WTC11 (cell line): ENCODE data around the gene ADAM19. TPM values are rescaled to one million over a fixed set of nuclear protein-coding genes. Genes with fewer than 3 reads are reported as not detected.

ENCODE experiments used
- ATAC-seq: fragments of 200-7000 bp; cut with Tn5 transposase; 2 replicates; pipeline ENCODE4 v1.10.0; 2021; ENCODE audit warnings: mild to moderate bottlenecking, moderate library complexity
- CTCF ChIA-PET: fragments of 300-600 bp; sonication (Branson Sonifier 250); formaldehyde crosslinking; loops from one replicate; lab custom pipeline; 2021; ENCODE audit warnings: antibody characterized with exemption; lab: Charles Lee
- POLR2A ChIA-PET: fragments of 350-600 bp; sonication (Branson Sonifier 250); formaldehyde crosslinking; loops from one replicate; lab custom pipeline; 2021; ENCODE audit warnings: antibody characterized with exemption; lab: Charles Lee
- DNase-seq: peaks from one replicate; pipeline ENCODE4 v3.0.0; 2021; ENCODE audit warnings: low spot score
- H3K27ac Mint-ChIP-seq: 2 replicates; pipeline ENCODE4 v1.8.0; 2021; ENCODE audit warnings: mixed read lengths
- H3K27me3 Mint-ChIP-seq: 2 replicates; pipeline ENCODE4 v1.8.0; 2021; ENCODE audit warnings: low read depth, mild to moderate bottlenecking, moderate library complexity, mixed read lengths
- H3K36me3 Mint-ChIP-seq: 2 replicates; pipeline ENCODE4 v1.8.0; 2021; ENCODE audit warnings: mixed read lengths
- H3K4me1 Mint-ChIP-seq: 2 replicates; pipeline ENCODE4 v1.8.0; 2022; ENCODE audit warnings: mixed read lengths
- H3K4me3 Mint-ChIP-seq: 2 replicates; pipeline ENCODE4 v1.8.0; 2021; ENCODE audit warnings: mild to moderate bottlenecking, moderate library complexity, mixed read lengths
- H3K9me3 Mint-ChIP-seq: 2 replicates; pipeline ENCODE4 v1.8.0; 2021; ENCODE audit warnings: mixed read lengths
- E2F1 ChIP-seq: sonication (generic); formaldehyde crosslinking; IDR thresholded peaks from 2 replicates; pipeline ENCODE4 v1.8.0; 2022; ENCODE audit warnings: mild to moderate bottlenecking, missing genetic modification reagents
- ETV6 ChIP-seq: sonication (generic); formaldehyde crosslinking; IDR thresholded peaks from 2 replicates; pipeline ENCODE4 v1.8.1; 2022; ENCODE audit warnings: mild to moderate bottlenecking, missing genetic modification reagents
- HMGA2 ChIP-seq: fragments of 250-450 bp; sonication (Bioruptor Pico); IDR thresholded peaks from 2 replicates; pipeline ENCODE4 v1.4.0; 2021; ENCODE audit warnings: mild to moderate bottlenecking, moderate library complexity
- KAT7 ChIP-seq: sonication (generic); formaldehyde crosslinking; IDR thresholded peaks from 2 replicates; pipeline ENCODE4 v1.8.1; 2023; ENCODE audit warnings: missing genetic modification reagents, mild to moderate bottlenecking, borderline replicate concordance
- MYBL2 ChIP-seq: sonication (generic); formaldehyde crosslinking; IDR thresholded peaks from 2 replicates; pipeline ENCODE4 v1.8.1; 2023; ENCODE audit warnings: mild to moderate bottlenecking, moderate library complexity, missing genetic modification reagents
- OVOL2 ChIP-seq: fragments of 250-450 bp; sonication (Bioruptor Pico); IDR thresholded peaks from 2 replicates; pipeline ENCODE4 v1.9.0; 2021; ENCODE audit warnings: mild to moderate bottlenecking, borderline replicate concordance
- PRRX2 ChIP-seq: fragments of 250-450 bp; sonication (Bioruptor Pico); IDR thresholded peaks from 2 replicates; pipeline ENCODE4 v1.8.0; 2021; ENCODE audit warnings: mild to moderate bottlenecking
- RORB ChIP-seq: fragments of 250-450 bp; sonication (Bioruptor Pico); IDR thresholded peaks from 2 replicates; pipeline ENCODE4 v1.9.0; 2021; ENCODE audit warnings: mild to moderate bottlenecking
- SOX15 ChIP-seq: fragments of 250-450 bp; sonication (Bioruptor Pico); IDR thresholded peaks from 2 replicates; pipeline ENCODE4 v1.9.0; 2021; ENCODE audit warnings: mild to moderate bottlenecking
- TCF7 ChIP-seq: sonication (generic); formaldehyde crosslinking; IDR thresholded peaks from 2 replicates; pipeline ENCODE4 v1.8.0; 2022; ENCODE audit warnings: mild to moderate bottlenecking, low read depth, missing genetic modification reagents, moderate library complexity
- USF1 ChIP-seq: sonication (generic); formaldehyde crosslinking; IDR thresholded peaks from 2 replicates; pipeline ENCODE4 v1.8.0; 2022; ENCODE audit warnings: mild to moderate bottlenecking, missing genetic modification reagents
- ZBTB21 ChIP-seq: sonication (generic); formaldehyde crosslinking; IDR thresholded peaks from 2 replicates; pipeline ENCODE4 v1.8.1; 2023; ENCODE audit warnings: mild to moderate bottlenecking, missing genetic modification reagents, borderline replicate concordance
- ZNF416 ChIP-seq: fragments of 250-450 bp; sonication (Bioruptor Pico); IDR thresholded peaks from 2 replicates; pipeline ENCODE4 v1.9.0; 2021; ENCODE audit warnings: mild to moderate bottlenecking, inconsistent platforms
- ZNF512 ChIP-seq: sonication (generic); formaldehyde crosslinking; IDR thresholded peaks from 2 replicates; pipeline ENCODE4 v1.8.1; 2022; ENCODE audit warnings: missing genetic modification reagents, borderline replicate concordance
- total RNA-seq: library from RNA; stranded (reverse); gene quantifications from 3 replicates; pipeline ENCODE4 v1.2.3, GENCODE V29; 2021

The ADAM19 gene
- total RNA-seq, 1 experiment from 2014 or later: 28.6 TPM

GRCh38 chr5:157566902-157567489 is 8.6 kb downstream of the ADAM19 start:
- H3K4me3 Mint-ChIP-seq: no peak overlapping the region
- peaks cover 9% of the 10 kb centered on the region for H3K36me3 Mint-ChIP-seq
- POLR2A ChIA-PET: no interaction called here
- no peaks in the 10 kb centered on the region for H3K27me3 Mint-ChIP-seq
- no peaks in the 10 kb centered on the region for H3K9me3 Mint-ChIP-seq
- no peak for DNase-seq
- H3K4me1 Mint-ChIP-seq: peaks cover 38% of the 10 kb centered on the region
- no peak for ATAC-seq
- TF ChIP-seq KAT7 (CRISPR knock-in tag) (no peak), PRRX2 (CRISPR knock-in tag) (no peak)
- TF ChIP-seq, all 79 proteins: peak for 0
- H3K27ac Mint-ChIP-seq: no peak overlapping the region
- CTCF ChIA-PET: interaction anchor here (2.4 kb wide), 1 partner anchor 212 kb away, joined by 4 read pairs; no protein-coding TSS in a partner anchor

GRCh38 chr5:157563929-157564716 is 11.5 kb downstream of the ADAM19 start:
- peaks cover 9% of the 10 kb centered on the region; the same call in 1 of the 2 replicates for H3K36me3 Mint-ChIP-seq
- no peak for TF ChIP-seq SOX15
- TF ChIP-seq, all 79 proteins: peak for 0
- no peaks in the 10 kb centered on the region for H3K9me3 Mint-ChIP-seq
- no peak for DNase-seq
- peak overlapping the region; percentile 75 for H3K27ac Mint-ChIP-seq
- POLR2A ChIA-PET: no interaction called here
- H3K4me1 Mint-ChIP-seq: peaks cover 42% of the 10 kb centered on the region
- no peaks in the 10 kb centered on the region for H3K27me3 Mint-ChIP-seq
- H3K4me3 Mint-ChIP-seq: no peak overlapping the region
- ATAC-seq: no peak
- CTCF ChIA-PET: interaction anchor here (0.5 kb wide), 1 partner anchor 265 kb away, joined by 4 read pairs; no protein-coding TSS in a partner anchor

GRCh38 chr5:157563373-157563928 is 12.1 kb downstream of the ADAM19 start:
- H3K4me1 Mint-ChIP-seq: peaks cover 48% of the 10 kb centered on the region
- TF ChIP-seq RORB (no peak), ZNF512 (CRISPR knock-in tag) (no peak), E2F1 (CRISPR knock-in tag) (no peak), OVOL2 (CRISPR knock-in tag) (no peak), USF1 (CRISPR knock-in tag) (no peak), MYBL2 (no peak), TCF7 (CRISPR knock-in tag) (no peak), ETV6 (CRISPR knock-in tag) (no peak)
- ChIA-PET CTCF (no interaction called here), POLR2A (no interaction called here)
- no peaks in the 10 kb centered on the region for H3K27me3 Mint-ChIP-seq
- H3K4me3 Mint-ChIP-seq: no peak overlapping the region
- ATAC-seq (no peak), DNase-seq (no peak)
- no peaks in the 10 kb centered on the region for H3K9me3 Mint-ChIP-seq
- H3K36me3 Mint-ChIP-seq: peaks cover 9% of the 10 kb centered on the region; the same call in 1 of the 2 replicates
- H3K27ac Mint-ChIP-seq: peak overlapping the region; percentile 75; the same call in 1 of the 2 replicates

GRCh38 chr5:157562111-157562581 is 13.4 kb downstream of the ADAM19 start:
- ChIA-PET POLR2A (no interaction called here), CTCF (interaction anchor here (1.1 kb wide), 1 partner anchor 14 kb away, joined by 3 read pairs; no protein-coding TSS in a partner anchor)
- peaks cover 53% of the 10 kb centered on the region for H3K4me1 Mint-ChIP-seq
- H3K4me3 Mint-ChIP-seq: no peak overlapping the region
- H3K27me3 Mint-ChIP-seq: no peaks in the 10 kb centered on the region
- no peak for TF ChIP-seq HMGA2
- TF ChIP-seq ZNF416 (CRISPR knock-in tag): no peak
- no peak for TF ChIP-seq ZBTB21 (CRISPR knock-in tag)
- peaks cover 9% of the 10 kb centered on the region; the same call in 1 of the 2 replicates for H3K36me3 Mint-ChIP-seq
- ATAC-seq (peak; percentile 72), DNase-seq (no peak)
- H3K27ac Mint-ChIP-seq: peak overlapping the region; percentile 78
- no peaks in the 10 kb centered on the region for H3K9me3 Mint-ChIP-seq
